ENCODE measurements around the gene ARL6IP6.
"Not testable (repeated sequence)": the region's sequence is repeated elsewhere in the genome, so short reads cannot be mapped to it uniquely, and the experiment has no call there.

The ARL6IP6 gene

DNA sequence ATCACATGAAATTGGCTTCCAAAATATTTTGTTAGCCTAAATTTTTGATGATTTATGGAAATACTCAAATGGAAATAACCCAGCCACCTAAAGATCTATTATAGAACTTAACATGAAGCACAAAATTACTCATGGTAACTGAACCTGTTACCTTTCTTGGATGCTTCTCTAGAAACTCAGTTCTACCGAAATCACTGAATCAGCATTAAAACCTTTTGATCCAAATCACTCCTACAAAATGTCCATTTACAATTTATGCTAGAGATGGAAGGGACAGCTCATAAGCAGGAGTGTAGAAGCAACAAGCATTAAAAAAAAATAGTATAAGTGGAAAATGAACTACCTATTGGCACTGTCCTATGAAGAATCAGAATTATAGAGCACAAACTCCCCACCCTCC is 3.3 kb upstream of the ARL6IP6 start:
- peaks cover 42% of the 10 kb centered on the region for H3K36me3 Mint-ChIP-seq (ENCODE audit: low read depth)
- H3K9me3 Mint-ChIP-seq = no peaks in the 10 kb centered on the region
- peak overlapping the region; percentile 63 for H3K4me3 Mint-ChIP-seq
- H3K27me3 Mint-ChIP-seq (ENCODE audit: low read depth) = no peaks in the 10 kb centered on the region
- H3K27ac Mint-ChIP-seq = no peak overlapping the region
- peaks cover 40% of the 10 kb centered on the region for H3K4me1 Mint-ChIP-seq (ENCODE audit: low read depth)

DNA sequence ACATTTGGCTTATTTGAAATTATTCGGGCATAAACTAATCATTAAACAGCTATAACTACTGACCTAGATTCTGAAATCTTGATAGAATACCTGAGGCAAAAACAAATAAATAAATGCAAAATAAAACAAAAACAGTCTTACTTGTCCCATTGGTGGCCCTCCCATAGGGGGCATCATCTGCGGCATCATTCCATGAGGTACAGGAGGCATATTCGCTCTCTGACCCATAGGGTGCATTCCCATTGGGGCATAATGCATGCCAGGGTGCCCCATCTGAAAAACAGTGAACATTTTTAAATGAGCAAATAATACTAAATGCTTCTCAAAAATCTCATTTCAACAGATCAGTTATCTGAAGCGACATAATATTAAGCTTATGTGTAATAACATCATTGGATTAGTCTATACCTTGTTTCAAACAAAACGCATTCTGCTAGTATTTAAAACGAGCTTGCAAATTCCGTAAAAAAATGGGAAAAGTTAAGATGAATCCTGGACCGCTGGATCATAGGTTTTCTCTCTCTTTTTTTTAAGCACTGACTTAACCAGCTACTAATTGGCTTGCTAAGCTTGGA is 2.5 kb upstream of the ARL6IP6 start:
- peaks cover 46% of the 10 kb centered on the region for H3K4me1 Mint-ChIP-seq (ENCODE audit: low read depth)

DNA sequence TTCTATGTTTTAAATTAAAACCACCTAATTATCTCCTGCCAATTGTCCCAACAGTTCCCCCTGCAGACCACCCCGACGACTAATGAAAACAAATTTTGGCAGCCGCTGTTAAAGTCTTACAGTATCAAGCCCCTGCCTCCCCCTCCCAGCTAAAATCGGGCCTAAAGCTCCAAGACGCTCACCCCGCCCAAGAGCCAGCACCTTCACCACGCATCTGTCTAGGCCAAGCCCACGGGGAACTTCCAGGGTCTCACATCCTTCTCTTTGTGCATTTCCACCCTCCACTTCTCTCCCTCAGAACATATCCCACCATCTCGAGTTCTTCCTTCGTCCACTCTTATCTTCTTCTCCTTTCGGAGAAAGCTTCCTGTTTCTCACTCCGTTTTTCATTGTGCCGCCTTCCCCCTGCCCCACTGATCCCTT is 1.6 kb upstream of the ARL6IP6 start:
- Mint-ChIP-seq H3K4me3 (peak overlapping the region; percentile 99), H3K9me3 (no peaks in the 10 kb centered on the region), H3K27ac (peak overlapping the region; percentile 96), H3K36me3 (ENCODE audit: low read depth) (peaks cover 29% of the 10 kb centered on the region), H3K27me3 (ENCODE audit: low read depth) (no peaks in the 10 kb centered on the region), H3K4me1 (ENCODE audit: low read depth) (peaks cover 46% of the 10 kb centered on the region)

More for the DNA sequence above, 2.5 kb upstream of the ARL6IP6 start:
- no peaks in the 10 kb centered on the region for H3K27me3 Mint-ChIP-seq (ENCODE audit: low read depth)
- H3K36me3 Mint-ChIP-seq (ENCODE audit: low read depth) = peaks cover 34% of the 10 kb centered on the region
- H3K27ac Mint-ChIP-seq = peak overlapping the region; percentile 96
- H3K4me3 Mint-ChIP-seq = peak overlapping the region; percentile 99
- H3K9me3 Mint-ChIP-seq = no peaks in the 10 kb centered on the region

DNA sequence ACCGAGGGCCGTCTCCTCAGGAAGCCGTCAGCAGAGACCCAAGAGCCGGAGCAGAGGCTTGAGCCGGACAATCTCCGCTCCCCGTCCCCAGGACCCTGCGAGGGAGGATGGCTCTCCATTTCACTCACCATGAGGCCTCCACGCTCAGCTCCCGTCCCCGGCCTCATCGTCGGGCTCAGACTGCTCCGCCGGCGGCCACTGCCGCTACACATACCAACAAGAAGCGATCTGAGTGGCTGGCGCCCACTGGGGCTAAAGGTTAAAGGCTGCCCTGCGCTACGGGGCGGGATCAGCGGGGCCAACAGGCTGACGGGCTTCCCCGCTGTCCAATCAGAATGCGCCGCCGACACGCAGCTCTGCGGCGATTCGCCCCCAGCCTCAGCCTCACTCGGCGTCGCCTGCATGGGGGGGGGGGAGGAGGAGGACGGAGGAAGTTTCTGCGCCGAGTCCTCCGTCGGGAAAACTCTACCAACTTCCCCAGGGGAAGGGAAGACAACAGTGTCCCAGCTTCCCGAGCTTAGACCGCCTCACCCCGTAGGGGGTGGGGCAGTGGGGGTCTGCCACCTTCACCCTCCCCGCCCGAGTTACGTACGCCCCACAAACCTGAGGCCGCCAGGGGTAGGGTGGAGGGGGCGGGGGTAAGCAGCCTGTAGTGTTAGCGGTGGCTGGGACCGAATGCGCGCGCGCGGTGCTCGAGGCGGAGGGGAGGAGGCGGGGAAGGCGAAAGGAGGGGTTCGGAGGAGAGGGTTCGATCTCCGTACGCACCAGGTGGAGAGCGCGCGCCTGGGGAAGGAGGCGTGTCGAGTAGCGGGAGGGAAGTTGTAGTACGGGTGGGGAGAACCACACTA is 968 bp upstream of the ARL6IP6 start, which contains the start of gene PRPF40A:
TSS of gene PRPF40A (minus strand) at position 234 of the 848 bp plus-strand sequence. CDS start at position 212, 22 bp downstream.
- H3K36me3 Mint-ChIP-seq (ENCODE audit: low read depth) = peaks cover 28% of the 10 kb centered on the region
- H3K27ac Mint-ChIP-seq = peak within 1 kb of the TSS; percentile 96
- H3K9me3 Mint-ChIP-seq = no peaks in the 10 kb centered on the region
- peak within 1 kb of the TSS; percentile 99 for H3K4me3 Mint-ChIP-seq
- H3K4me1 Mint-ChIP-seq (ENCODE audit: low read depth) = peaks cover 43% of the 10 kb centered on the region
- no peaks in the 10 kb centered on the region for H3K27me3 Mint-ChIP-seq (ENCODE audit: low read depth)

DNA sequence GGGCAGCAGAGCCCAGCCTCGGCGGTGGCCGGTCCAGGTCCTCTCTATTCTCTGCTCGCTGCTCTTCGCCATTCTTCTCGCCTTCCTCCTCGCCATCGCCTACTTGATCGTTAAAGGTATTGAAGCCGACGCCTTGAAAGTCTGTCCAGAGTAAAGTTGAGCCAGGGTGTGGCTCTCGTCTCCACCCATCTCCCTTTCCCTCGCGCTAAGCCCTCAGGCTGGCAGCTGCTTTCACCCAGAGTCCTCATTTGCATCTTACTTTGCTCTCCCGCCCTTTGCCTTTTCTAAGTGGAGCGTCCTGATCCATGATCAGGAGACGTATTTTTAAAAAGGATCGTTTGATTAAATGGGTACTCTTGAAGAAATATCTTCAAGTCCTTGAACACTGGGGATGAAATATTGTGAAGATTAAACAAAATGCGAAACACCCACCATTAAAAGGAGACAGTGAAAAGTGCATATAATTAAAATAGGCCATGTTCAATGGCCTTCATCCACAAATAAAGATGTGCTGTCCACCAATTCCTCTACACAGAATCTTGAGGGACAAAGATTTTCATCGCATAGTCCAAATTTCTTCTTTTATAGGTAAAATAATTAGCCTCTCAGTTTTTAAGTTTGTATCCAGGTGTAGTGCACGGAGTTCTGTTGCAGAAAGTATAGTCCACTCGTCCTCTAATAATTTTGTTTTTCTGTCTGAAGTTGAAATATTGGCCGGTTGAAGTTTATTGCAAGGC is 657 bp downstream of the ARL6IP6 start:
- peak overlapping the region; percentile 99 for H3K4me3 Mint-ChIP-seq
- H3K36me3 Mint-ChIP-seq (ENCODE audit: low read depth) = peaks cover 23% of the 10 kb centered on the region
- peak overlapping the region; percentile 96 for H3K27ac Mint-ChIP-seq
- peaks cover 48% of the 10 kb centered on the region for H3K4me1 Mint-ChIP-seq (ENCODE audit: low read depth)
- H3K9me3 Mint-ChIP-seq = no peaks in the 10 kb centered on the region
- no peaks in the 10 kb centered on the region for H3K27me3 Mint-ChIP-seq (ENCODE audit: low read depth)

DNA sequence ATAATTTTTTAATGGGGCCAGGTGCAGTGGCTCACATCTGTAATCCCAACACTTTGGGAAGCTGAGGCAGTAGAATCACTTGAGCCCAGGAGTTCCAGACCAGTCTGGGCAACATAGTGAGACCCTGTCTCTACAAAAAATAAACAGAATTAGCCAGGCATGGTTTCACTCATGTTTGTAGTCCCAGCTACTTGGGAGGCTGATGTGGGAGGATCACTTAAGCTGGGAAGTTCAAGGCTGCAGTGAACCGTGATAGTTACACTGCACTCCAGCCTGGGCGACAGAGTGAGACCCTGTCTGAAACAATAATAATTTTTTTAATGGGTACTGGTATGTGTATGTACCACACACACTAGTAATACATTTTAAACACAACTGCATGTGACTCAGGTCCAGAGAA is 2.4 kb downstream of the ARL6IP6 start:
- H3K36me3 Mint-ChIP-seq (ENCODE audit: low read depth) = peaks cover 17% of the 10 kb centered on the region
- peaks cover 44% of the 10 kb centered on the region for H3K4me1 Mint-ChIP-seq (ENCODE audit: low read depth)
- no peak overlapping the region for H3K27ac Mint-ChIP-seq
- H3K4me3 Mint-ChIP-seq = peak overlapping the region; percentile 80
- H3K27me3 Mint-ChIP-seq (ENCODE audit: low read depth) = no peaks in the 10 kb centered on the region
- H3K9me3 Mint-ChIP-seq = no peaks in the 10 kb centered on the region

DNA sequence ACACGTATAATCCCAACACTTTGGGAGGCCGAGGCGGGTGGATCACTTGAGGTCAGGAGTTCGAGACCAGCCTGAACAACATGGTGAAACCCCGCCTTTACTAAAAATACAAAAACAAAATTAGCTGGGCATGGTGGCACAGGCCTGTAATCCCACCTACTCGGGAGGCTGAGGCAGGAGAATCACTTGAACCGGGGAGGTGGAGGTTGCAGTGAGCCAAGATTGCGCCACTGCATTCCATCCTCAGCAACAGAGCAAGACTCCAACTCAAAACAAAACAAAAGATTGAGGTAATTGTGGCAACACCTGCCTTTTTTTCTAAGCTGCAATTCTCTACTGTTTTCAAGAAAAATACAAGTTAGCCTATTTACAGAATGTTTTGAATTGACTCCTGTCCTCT is 4.2 kb downstream of the ARL6IP6 start:
- not testable (repeated sequence) for H3K27ac Mint-ChIP-seq; H3K4me3 Mint-ChIP-seq; H3K36me3 Mint-ChIP-seq (ENCODE audit: low read depth); H3K9me3 Mint-ChIP-seq; H3K27me3 Mint-ChIP-seq (ENCODE audit: low read depth)
- H3K4me1 Mint-ChIP-seq (ENCODE audit: low read depth) = peaks cover 33% of the 10 kb centered on the region

DNA sequence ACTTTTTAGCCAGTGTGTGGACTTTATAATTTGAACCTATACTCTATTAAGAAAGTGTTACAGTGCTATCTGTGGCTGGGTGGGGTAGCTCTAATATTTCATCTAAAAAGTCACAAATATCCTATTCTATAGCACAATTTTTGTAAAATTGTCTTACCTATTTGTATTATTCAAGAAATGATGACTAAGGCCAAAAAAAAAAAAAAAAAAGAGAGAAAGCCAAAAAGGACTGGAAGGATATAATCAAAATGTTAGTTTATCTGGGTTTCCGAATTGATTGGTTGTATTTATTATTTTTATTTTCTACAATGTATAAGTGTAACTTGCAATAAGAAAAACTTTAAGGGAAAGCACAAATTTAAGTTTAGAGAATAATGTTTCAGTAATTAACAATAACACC is 5.5 kb downstream of the ARL6IP6 start:
- Mint-ChIP-seq H3K27me3 (ENCODE audit: low read depth) (no peaks in the 10 kb centered on the region), H3K36me3 (ENCODE audit: low read depth) (peaks cover 13% of the 10 kb centered on the region), H3K4me1 (ENCODE audit: low read depth) (peaks cover 37% of the 10 kb centered on the region), H3K9me3 (no peaks in the 10 kb centered on the region), H3K4me3 (no peak overlapping the region), H3K27ac (no peak overlapping the region)

DNA sequence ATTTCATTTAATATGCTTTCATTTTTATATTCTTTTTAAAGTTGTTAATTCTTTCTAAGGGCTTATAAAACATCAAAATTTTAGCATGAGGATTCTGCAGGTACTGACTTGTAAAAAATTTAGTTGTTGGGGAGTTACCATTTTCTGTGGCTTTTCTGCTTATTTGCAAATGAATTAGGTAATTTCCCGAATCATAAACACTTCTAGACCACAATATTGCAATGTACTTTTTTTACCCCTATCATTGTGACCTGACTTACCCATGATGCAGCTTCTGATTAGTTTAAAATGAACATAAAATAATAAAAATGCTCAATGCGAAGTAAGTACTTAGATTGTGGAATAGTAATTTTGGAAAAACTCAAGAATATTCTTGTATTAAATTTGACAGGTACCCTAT is 11.4 kb downstream of the ARL6IP6 start:
- H3K36me3 Mint-ChIP-seq (ENCODE audit: low read depth) = peaks cover 8% of the 10 kb centered on the region
- H3K4me1 Mint-ChIP-seq (ENCODE audit: low read depth) = peaks cover 28% of the 10 kb centered on the region
- no peaks in the 10 kb centered on the region for H3K9me3 Mint-ChIP-seq
- no peaks in the 10 kb centered on the region for H3K27me3 Mint-ChIP-seq (ENCODE audit: low read depth)
- H3K27ac Mint-ChIP-seq = no peak overlapping the region
- no peak overlapping the region for H3K4me3 Mint-ChIP-seq

DNA sequence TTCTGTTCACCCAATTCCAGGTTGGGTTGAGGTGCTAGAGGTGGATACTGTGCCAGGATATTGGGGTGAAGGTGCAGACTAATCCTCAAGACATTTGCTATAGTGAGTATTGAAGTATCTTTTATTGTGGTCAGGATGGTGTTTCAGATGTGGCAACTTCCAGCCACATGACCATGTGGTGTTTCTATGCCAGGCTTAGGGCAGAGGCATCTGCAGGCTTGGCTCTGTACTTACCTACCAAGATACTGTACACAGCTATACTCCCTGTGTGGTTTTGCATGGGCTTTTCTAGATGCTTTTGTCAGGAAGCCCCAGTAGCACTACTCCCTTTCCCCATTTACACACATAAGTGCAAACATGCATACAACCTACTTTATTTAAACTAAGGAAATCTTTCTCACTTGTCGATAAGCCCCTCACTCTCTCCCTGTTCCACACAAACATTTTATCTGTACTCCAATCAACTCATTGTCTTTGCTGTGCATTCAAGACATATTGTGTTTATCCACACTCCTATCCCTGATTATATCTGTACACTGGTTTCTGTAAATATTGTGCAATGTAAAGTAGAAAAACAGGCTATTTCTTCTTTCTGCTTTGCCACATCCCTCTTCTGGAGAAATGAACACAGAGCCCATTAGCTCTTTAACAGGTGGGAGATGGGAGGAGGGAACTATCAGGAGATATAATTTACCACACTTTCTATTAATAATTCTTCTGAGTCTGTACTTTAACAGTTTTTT is 12.3 kb downstream of the ARL6IP6 start:
- Mint-ChIP-seq H3K27me3 (ENCODE audit: low read depth) (no peaks in the 10 kb centered on the region), H3K4me1 (ENCODE audit: low read depth) (peaks cover 27% of the 10 kb centered on the region), H3K9me3 (no peaks in the 10 kb centered on the region), H3K4me3 (peak overlapping the region; percentile 0), H3K27ac (peak overlapping the region; percentile 53), H3K36me3 (ENCODE audit: low read depth) (peaks cover 10% of the 10 kb centered on the region)

DNA sequence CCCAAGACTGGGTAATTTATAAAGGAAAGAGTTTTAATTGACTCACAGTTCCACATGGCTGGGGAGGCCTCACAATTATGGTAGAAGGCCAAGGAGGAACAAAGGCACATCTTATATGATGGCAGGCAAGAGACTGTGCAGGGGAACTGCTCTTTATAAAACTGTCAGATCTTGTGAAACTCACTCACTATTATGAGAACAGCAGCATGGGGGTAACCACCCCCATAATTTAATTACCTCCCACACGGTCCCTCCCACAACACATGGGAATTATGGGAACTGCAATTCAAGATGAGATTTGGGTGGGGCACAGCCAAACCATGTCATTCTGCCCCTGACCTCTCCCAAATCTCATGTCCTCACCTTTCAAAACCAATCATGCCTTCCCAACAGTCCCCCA is 19.1 kb downstream of the ARL6IP6 start:
- not testable (repeated sequence) for H3K4me3 Mint-ChIP-seq; H3K9me3 Mint-ChIP-seq; H3K27ac Mint-ChIP-seq; H3K27me3 Mint-ChIP-seq (ENCODE audit: low read depth); H3K4me1 Mint-ChIP-seq (ENCODE audit: low read depth)
- peaks cover 33% of the 10 kb centered on the region for H3K36me3 Mint-ChIP-seq (ENCODE audit: low read depth)

DNA sequence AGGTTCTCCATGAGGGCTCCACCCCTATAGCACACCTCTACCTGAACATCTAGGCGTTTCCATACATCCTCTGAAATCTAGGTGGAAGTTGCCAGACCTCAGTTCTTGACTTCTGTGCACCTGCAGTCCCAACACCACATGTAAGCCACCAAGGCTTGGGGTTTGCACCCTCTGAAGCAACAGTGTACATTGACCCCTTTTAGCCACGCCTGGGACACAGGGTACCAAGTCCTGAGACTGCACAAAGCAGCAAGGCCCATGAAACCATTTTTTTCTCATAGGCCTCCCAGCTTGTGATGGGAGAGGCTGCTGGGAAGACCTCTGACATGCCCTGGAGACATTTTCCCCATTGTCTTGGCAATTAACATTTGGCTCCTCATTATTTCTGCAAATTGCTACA is 20.0 kb downstream of the ARL6IP6 start:
- peaks cover 1% of the 10 kb centered on the region for H3K4me1 Mint-ChIP-seq (ENCODE audit: low read depth)
- no peaks in the 10 kb centered on the region for H3K27me3 Mint-ChIP-seq (ENCODE audit: low read depth)
- peaks cover 33% of the 10 kb centered on the region for H3K36me3 Mint-ChIP-seq (ENCODE audit: low read depth)
- H3K27ac Mint-ChIP-seq = no peak overlapping the region
- no peak overlapping the region for H3K4me3 Mint-ChIP-seq
- H3K9me3 Mint-ChIP-seq = no peaks in the 10 kb centered on the region

DNA sequence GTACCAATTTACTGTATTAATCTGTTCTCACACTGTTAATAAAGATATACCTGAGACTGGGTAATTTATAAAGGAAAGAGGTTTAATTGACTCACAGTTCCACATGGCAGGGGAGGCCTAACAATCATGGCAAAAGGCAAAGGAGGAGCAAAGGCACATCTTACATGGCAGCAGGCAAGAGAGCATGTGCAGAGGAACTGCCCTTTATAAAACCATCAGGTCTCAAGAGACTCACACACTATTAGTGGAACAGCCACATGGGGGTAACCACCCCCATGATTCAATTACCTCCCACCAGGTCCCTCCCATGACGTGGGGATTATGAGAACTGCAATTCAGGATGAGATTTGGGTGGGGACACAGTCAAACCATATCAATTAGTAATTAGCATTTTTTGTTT is 21.3 kb downstream of the ARL6IP6 start:
- not testable (repeated sequence) for H3K4me3 Mint-ChIP-seq; H3K27me3 Mint-ChIP-seq (ENCODE audit: low read depth); H3K9me3 Mint-ChIP-seq; H3K4me1 Mint-ChIP-seq (ENCODE audit: low read depth)
- peak overlapping the region; percentile 60 for H3K27ac Mint-ChIP-seq
- peaks cover 32% of the 10 kb centered on the region for H3K36me3 Mint-ChIP-seq (ENCODE audit: low read depth)

DNA sequence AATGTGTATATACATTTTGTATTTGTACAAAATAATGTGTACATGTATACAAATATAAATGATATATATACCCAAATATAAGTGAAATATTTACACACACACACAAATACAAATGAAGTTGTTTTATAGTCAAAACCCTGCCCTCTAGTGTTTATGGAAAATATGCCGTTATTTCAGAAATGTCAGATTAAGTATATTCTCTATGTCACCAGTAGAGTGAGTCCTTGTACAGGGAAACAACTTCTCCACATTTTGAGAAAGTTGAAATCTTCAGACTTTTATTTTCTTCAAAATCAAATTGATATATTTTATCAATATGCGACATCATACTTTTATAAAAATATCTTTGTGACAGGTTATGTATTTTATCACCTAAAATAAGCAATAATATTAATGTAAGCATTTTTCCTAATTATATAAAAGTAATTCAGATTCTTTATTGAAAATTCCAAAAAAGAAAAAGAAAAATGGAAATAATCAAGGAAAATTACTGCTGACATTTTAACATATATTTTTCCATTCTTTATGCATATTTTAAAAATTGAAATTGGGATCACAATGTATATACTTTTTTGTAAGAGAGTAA is 22.4 kb downstream of the ARL6IP6 start:
- peaks cover 29% of the 10 kb centered on the region for H3K36me3 Mint-ChIP-seq (ENCODE audit: low read depth)
- no peaks in the 10 kb centered on the region for H3K9me3 Mint-ChIP-seq
- H3K27ac Mint-ChIP-seq = no peak overlapping the region
- H3K4me1 Mint-ChIP-seq (ENCODE audit: low read depth) = no peaks in the 10 kb centered on the region
- no peak overlapping the region for H3K4me3 Mint-ChIP-seq
- H3K27me3 Mint-ChIP-seq (ENCODE audit: low read depth) = no peaks in the 10 kb centered on the region
